Measurements from ENCODE around the gene OR5D16. TPM values are rescaled to one million over a fixed set of nuclear protein-coding genes. Genes with fewer than 3 reads are reported as not detected.

The OR5D16 gene
- total RNA-seq, 1 donor from 2014 or later: not detected

Other genes with a start within 250 kb of the OR5D16 start
- gene OR4C11, start 231.1 kb upstream of the OR5D16 start, total RNA-seq: not detected in 2 replicates
- not detected in 2 replicates for gene OR4P4, start 203.6 kb upstream of the OR5D16 start, total RNA-seq
- gene OR4S2, start 190.4 kb upstream of the OR5D16 start, total RNA-seq: not detected in 2 replicates
- gene OR4C6, start 176.6 kb upstream of the OR5D16 start, total RNA-seq: not detected in 2 replicates
- not detected in 2 replicates for gene OR5D13, start 65.3 kb upstream of the OR5D16 start, total RNA-seq
- not detected in 2 replicates for gene OR5D14, start 43.2 kb upstream of the OR5D16 start, total RNA-seq
- gene OR5L1, start 27.4 kb upstream of the OR5D16 start, total RNA-seq: not detected in 2 replicates
- not detected in 2 replicates for gene OR5D18, start 19.1 kb upstream of the OR5D16 start, total RNA-seq
- not detected in 2 replicates for gene OR5L2, start 11.5 kb upstream of the OR5D16 start, total RNA-seq
- gene TRIM51, start 44.5 kb downstream of the OR5D16 start, total RNA-seq: not detected in 2 replicates
- not detected in 2 replicates for gene OR5W2, start 75.8 kb downstream of the OR5D16 start, total RNA-seq
- gene OR5I1, start 97.6 kb downstream of the OR5D16 start, total RNA-seq: not detected in 2 replicates
- not detected in 2 replicates for gene OR10AG1, start 131.2 kb downstream of the OR5D16 start, total RNA-seq
- not detected in 2 replicates for gene OR5F1, start 155.9 kb downstream of the OR5D16 start, total RNA-seq
- not detected in 2 replicates for gene OR5AS1, start 188.9 kb downstream of the OR5D16 start, total RNA-seq